HepG2 (cell line): ENCODE results near the gene ACOT9. TPM values are rescaled to one million over a fixed set of nuclear protein-coding genes. Genes with fewer than 3 reads are reported as not detected.

Experiments used
- CREB1 ChIP-seq, 2 experiments: fragments of 450-650 bp in 1 of 2; IDR thresholded peaks; 2 replicates each; pipeline ENCODE4 v1.6.1; 2016 to 2017; ENCODE audit warnings: control low read depth in 1 of 2, mild to moderate bottlenecking in 1 of 2, missing compliant biosample characterization in 1 of 2, missing genetic modification characterization in 1 of 2
- ELF3 ChIP-seq: IDR thresholded peaks from 2 replicates; pipeline ENCODE4 v1.6.1; 2016; ENCODE audit warnings: missing genetic modification reagents, missing compliant biosample characterization
- ESRRA ChIP-seq: sonication (generic); formaldehyde crosslinking; IDR thresholded peaks from 2 replicates; pipeline ENCODE4 v1.5.1; 2020; ENCODE audit warnings: mild to moderate bottlenecking, low read depth, missing genetic modification reagents
- HOXA5 ChIP-seq: sonication (generic); formaldehyde crosslinking; IDR thresholded peaks from 2 replicates; pipeline ENCODE4 v1.4.0; 2020; ENCODE audit warnings: missing genetic modification reagents
- NR2F1 ChIP-seq, 2 experiments: fragments of 450-650 bp in 1 of 2; formaldehyde crosslinking in 1 of 2; IDR thresholded peaks; 2 replicates each; pipeline versions ENCODE4 v1.5.0 to v1.6.1; 2016 to 2020; ENCODE audit warnings: mild to moderate bottlenecking in 1 of 2, missing compliant biosample characterization in 1 of 2, missing genetic modification reagents in 1 of 2, moderate library complexity in 1 of 2
- PRMT3 ChIP-seq: sonication (generic); formaldehyde crosslinking; IDR thresholded peaks from 2 replicates; pipeline ENCODE4 v1.8.1; 2022; ENCODE audit warnings: low read depth, mild to moderate bottlenecking, moderate library complexity, missing genetic modification reagents, borderline replicate concordance
- SALL1 ChIP-seq: sonication (generic); formaldehyde crosslinking; IDR thresholded peaks from 2 replicates; pipeline ENCODE4 v1.8.0; 2022; ENCODE audit warnings: mild to moderate bottlenecking, missing genetic modification reagents
- TARDBP ChIP-seq: sonication (generic); formaldehyde crosslinking; IDR thresholded peaks from 2 replicates; pipeline ENCODE4 v1.8.0; 2022; ENCODE audit warnings: mild to moderate bottlenecking, missing genetic modification reagents
- ZMAT3 ChIP-seq: sonication (generic); formaldehyde crosslinking; conservative IDR thresholded peaks from 2 replicates; pipeline ENCODE4 v1.7.0; 2021; ENCODE audit warnings: missing genetic modification reagents
- ZNF329 ChIP-seq: sonication (generic); formaldehyde crosslinking; IDR thresholded peaks from 2 replicates; pipeline ENCODE4 v1.9.0; 2021; ENCODE audit warnings: low read depth, mild to moderate bottlenecking, missing genetic modification reagents
- ZNF333 ChIP-seq: sonication (generic); formaldehyde crosslinking; IDR thresholded peaks from 2 replicates; pipeline ENCODE4 v1.4.0; 2020; ENCODE audit warnings: mild to moderate bottlenecking, missing genetic modification reagents, borderline replicate concordance
- ZNF558 ChIP-seq: sonication (generic); formaldehyde crosslinking; IDR thresholded peaks from 2 replicates; pipeline ENCODE4 v1.9.0; 2022; ENCODE audit warnings: mild to moderate bottlenecking, missing genetic modification reagents, borderline replicate concordance
- ZNF563 ChIP-seq: sonication (generic); formaldehyde crosslinking; IDR thresholded peaks from 2 replicates; pipeline ENCODE4 v1.8.0; 2022; ENCODE audit warnings: mild to moderate bottlenecking, moderate library complexity, missing genetic modification reagents
- ZNF614 ChIP-seq: IDR thresholded peaks from 2 replicates; pipeline ENCODE4 v1.6.1; 2018; ENCODE audit warnings: missing biosample characterization, missing genetic modification reagents, inconsistent platforms, borderline replicate concordance
- ZNF747 ChIP-seq: sonication (generic); formaldehyde crosslinking; IDR thresholded peaks from 2 replicates; pipeline ENCODE4 v1.8.1; 2023; ENCODE audit warnings: missing genetic modification reagents, mild to moderate bottlenecking, borderline replicate concordance
- ZNF772 ChIP-seq: sonication (generic); formaldehyde crosslinking; IDR thresholded peaks from 2 replicates; pipeline ENCODE4 v1.5.0; 2020; ENCODE audit warnings: mild to moderate bottlenecking, missing genetic modification reagents
- ZNF775 ChIP-seq: sonication (generic); formaldehyde crosslinking; IDR thresholded peaks from 2 replicates; pipeline ENCODE4 v1.4.0; 2020; ENCODE audit warnings: missing genetic modification reagents, mild to moderate bottlenecking, moderate library complexity, borderline replicate concordance
- ZNF841 ChIP-seq: sonication (generic); formaldehyde crosslinking; IDR thresholded peaks from 2 replicates; pipeline ENCODE4 v1.8.1; 2023; ENCODE audit warnings: missing genetic modification reagents, borderline replicate concordance
- polyA plus RNA-seq, 8 experiments: library from polyadenylated mRNA; depleted of rRNA in 3 of 8; stranded (reverse) in 7 of 8; unstranded in 1 of 8; fragments of >200 nt; fragmentation: Illumina TruSeq in 4 of 8; extraction: Trizol in 4 of 8; gene quantifications; 2 replicates each; pipeline versions ENCODE4 v1.2.1 to v1.2.3, GENCODE V29; 2011 to 2016; ENCODE audit warnings: low read depth in 4 of 8, missing spikeins in 1 of 8, mixed read lengths in 1 of 8; ENCODE audit not compliant: insufficient read depth in 1 of 8
- total RNA-seq, 5 experiments: library from RNA; depleted of rRNA; stranded (reverse); fragments of >200 nt; fragmentation: Illumina TruSeq; extraction: Trizol; gene quantifications; 2 replicates each; pipeline ENCODE4 v1.2.3, GENCODE V29; 2016; ENCODE audit warnings: low read depth in 1 of 5
- TF ChIP-seq, protein P1 (sequence below): sonication (generic); formaldehyde crosslinking; conservative IDR thresholded peaks from 2 replicates; pipeline ENCODE4 v1.8.0; 2022; ENCODE audit warnings: mild to moderate bottlenecking, moderate library complexity, missing genetic modification reagents
- TF ChIP-seq, protein P2 (sequence below): sonication (generic); formaldehyde crosslinking; IDR thresholded peaks from 2 replicates; pipeline ENCODE4 v1.8.1; 2023; ENCODE audit warnings: mild to moderate bottlenecking, missing genetic modification reagents
- TF ChIP-seq, protein P3 (sequence below): sonication (generic); formaldehyde crosslinking; IDR thresholded peaks from 2 replicates; pipeline ENCODE4 v1.4.0; 2020; ENCODE audit warnings: mild to moderate bottlenecking, missing genetic modification reagents
- TF ChIP-seq, protein P4 (sequence below): IDR thresholded peaks from 2 replicates; pipeline ENCODE4 v1.6.1; 2016; ENCODE audit warnings: mild to moderate bottlenecking

Gene ACOT9
- total and polyA plus RNA-seq, 2 of the 13 experiments (the other 11 are each of a cell fraction or from before 2014, with no cell fraction given), result 33.3 to 36.9 TPM

DNA sequence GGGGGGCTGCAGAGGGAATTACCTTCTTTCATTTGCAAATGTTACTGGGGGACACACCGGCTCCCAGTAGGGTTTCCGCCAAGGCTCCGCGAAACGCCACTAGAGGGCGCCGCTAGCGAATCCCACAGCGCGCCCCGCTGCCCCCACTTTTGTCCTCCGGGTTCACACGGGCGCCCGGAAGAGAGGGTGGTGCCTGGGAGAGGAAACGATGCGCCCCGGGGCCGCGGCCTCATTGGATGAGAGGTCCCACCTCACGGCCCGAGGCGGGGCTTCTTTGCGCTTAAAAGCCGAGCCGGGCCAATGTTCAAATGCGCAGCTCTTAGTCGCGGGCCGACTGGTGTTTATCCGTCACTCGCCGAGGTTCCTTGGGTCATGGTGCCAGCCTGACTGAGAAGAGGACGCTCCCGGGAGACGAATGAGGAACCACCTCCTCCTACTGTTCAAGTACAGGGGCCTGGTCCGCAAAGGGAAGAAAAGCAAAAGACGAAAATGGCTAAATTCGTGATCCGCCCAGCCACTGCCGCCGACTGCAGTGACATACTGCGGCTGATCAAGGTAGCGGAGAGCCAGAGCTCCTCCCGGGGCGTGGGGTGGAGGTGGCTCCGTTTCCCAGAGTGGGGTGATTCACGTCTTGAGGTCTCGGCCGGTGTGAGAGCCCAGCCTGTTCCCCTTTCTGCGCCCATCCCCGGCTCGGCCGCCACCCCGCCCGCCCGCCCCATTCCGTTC, 40.0 kb upstream of the ACOT9 start, which contains the start of gene SAT1 (continued):
- TF ChIP-seq ZNF558 (CRISPR knock-in tag) (peak; percentile 42; the same call in 1 of the 2 replicates), ZMAT3 (CRISPR knock-in tag) (0 out of 2 replicates have a peak, but pooled peaks have one; percentile 35), TARDBP (CRISPR knock-in tag) (no peak), ZNF775 (CRISPR knock-in tag) (no peak), ZNF329 (CRISPR knock-in tag) (no peak), ZNF841 (no peak), ZNF772 (CRISPR knock-in tag) (0 out of 2 replicates have a peak, but pooled peaks have one; percentile 18), HOXA5 (peak; percentile 33; the same call in 1 of the 2 replicates), ZNF614 (CRISPR knock-in tag) (no peak), NR2F1 (CRISPR knock-in tag; IDR thresholded peaks at IDR 0.05) (no peak), CREB1 (IDR thresholded peaks at IDR 0.05) (0 out of 2 replicates have a peak, but pooled peaks have one; percentile 32), CREB1 (CRISPR knock-in tag; IDR thresholded peaks at IDR 0.05) (peak; percentile 88), ZNF333 (CRISPR knock-in tag) (0 out of 2 replicates have a peak, but pooled peaks have one; percentile 39), ESRRA (CRISPR knock-in tag) (peak; percentile 18; the same call in 1 of the 2 replicates), PRMT3 (CRISPR knock-in tag) (0 out of 2 replicates have a peak, but pooled peaks have one; percentile 49), SALL1 (peak; percentile 76), ZNF563 (CRISPR knock-in tag) (peak; percentile 51; the same call in 1 of the 2 replicates), ELF3 (CRISPR knock-in tag) (peak; percentile 35; the same call in 1 of the 2 replicates), ZNF747 (0 out of 2 replicates have a peak, but pooled peaks have one; percentile 17)
- TF ChIP-seq, protein P1, sequence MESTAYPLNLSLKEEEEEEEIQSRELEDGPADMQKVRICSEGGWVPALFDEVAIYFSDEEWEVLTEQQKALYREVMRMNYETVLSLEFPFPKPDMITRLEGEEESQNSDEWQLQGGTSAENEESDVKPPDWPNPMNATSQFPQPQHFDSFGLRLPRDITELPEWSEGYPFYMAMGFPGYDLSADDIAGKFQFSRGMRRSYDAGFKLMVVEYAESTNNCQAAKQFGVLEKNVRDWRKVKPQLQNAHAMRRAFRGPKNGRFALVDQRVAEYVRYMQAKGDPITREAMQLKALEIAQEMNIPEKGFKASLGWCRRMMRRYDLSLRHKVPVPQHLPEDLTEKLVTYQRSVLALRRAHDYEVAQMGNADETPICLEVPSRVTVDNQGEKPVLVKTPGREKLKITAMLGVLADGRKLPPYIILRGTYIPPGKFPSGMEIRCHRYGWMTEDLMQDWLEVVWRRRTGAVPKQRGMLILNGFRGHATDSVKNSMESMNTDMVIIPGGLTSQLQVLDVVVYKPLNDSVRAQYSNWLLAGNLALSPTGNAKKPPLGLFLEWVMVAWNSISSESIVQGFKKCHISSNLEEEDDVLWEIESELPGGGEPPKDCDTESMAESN (CRISPR knock-in tag), result peak; percentile 74
- TF ChIP-seq, protein P2, sequence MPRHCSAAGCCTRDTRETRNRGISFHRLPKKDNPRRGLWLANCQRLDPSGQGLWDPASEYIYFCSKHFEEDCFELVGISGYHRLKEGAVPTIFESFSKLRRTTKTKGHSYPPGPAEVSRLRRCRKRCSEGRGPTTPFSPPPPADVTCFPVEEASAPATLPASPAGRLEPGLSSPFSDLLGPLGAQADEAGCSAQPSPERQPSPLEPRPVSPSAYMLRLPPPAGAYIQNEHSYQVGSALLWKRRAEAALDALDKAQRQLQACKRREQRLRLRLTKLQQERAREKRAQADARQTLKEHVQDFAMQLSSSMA (CRISPR knock-in tag), result 0 out of 2 replicates have a peak, but pooled peaks have one; percentile 22
- TF ChIP-seq, protein P3, sequence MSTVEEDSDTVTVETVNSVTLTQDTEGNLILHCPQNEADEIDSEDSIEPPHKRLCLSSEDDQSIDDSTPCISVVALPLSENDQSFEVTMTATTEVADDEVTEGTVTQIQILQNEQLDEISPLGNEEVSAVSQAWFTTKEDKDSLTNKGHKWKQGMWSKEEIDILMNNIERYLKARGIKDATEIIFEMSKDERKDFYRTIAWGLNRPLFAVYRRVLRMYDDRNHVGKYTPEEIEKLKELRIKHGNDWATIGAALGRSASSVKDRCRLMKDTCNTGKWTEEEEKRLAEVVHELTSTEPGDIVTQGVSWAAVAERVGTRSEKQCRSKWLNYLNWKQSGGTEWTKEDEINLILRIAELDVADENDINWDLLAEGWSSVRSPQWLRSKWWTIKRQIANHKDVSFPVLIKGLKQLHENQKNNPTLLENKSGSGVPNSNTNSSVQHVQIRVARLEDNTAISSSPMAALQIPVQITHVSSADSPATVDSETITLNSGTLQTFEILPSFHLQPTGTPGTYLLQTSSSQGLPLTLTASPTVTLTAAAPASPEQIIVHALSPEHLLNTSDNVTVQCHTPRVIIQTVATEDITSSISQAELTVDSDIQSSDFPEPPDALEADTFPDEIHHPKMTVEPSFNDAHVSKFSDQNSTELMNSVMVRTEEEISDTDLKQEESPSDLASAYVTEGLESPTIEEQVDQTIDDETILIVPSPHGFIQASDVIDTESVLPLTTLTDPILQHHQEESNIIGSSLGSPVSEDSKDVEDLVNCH (CRISPR knock-in tag), result no peak
- TF ChIP-seq, protein P4, sequence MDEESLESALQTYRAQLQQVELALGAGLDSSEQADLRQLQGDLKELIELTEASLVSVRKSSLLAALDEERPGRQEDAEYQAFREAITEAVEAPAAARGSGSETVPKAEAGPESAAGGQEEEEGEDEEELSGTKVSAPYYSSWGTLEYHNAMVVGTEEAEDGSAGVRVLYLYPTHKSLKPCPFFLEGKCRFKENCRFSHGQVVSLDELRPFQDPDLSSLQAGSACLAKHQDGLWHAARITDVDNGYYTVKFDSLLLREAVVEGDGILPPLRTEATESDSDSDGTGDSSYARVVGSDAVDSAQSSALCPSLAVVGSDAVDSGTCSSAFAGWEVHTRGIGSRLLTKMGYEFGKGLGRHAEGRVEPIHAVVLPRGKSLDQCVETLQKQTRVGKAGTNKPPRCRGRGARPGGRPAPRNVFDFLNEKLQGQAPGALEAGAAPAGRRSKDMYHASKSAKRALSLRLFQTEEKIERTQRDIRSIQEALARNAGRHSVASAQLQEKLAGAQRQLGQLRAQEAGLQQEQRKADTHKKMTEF (CRISPR knock-in tag), result peak; percentile 70
